Activated CD8-positive, alpha-beta memory T cell treated with anti-CD3 and anti-CD28 coated beads for 48 hours (primary cell): ENCODE data around the gene VTI1A.

ENCODE experiments used
- DNase-seq, 3 experiments: peaks; one replicate each; pipeline ENCODE4 v3.0.0-alpha.2; 2020; ENCODE audit warnings: low read depth in 2 of 3, low spot score in 2 of 3

VTI1A gene

DNA sequence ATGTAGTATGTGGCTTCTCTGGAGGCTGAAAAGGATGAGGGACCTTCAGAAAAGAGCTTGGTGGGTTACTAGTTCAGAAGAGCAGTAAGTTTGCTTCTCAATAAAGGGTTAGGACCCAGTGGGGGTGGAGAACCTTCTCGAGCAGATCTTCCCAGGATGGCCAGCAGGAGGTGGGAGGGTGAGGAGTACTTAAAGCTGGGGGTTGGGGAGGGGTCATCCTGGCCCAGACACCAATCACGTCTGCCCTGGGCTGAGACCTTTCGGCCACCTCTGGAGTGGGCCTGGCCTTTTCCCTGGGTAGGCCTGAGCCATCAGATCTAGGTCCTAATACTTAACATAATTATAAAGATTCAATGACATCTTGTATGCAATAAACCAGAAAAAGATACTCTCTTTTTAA lies 354.0 kb downstream of the VTI1A start:
- no peak for DNase-seq

GRCh38 chr10:112801748-112802147 lies 354.7 kb downstream of the VTI1A start:
- no peak for DNase-seq

GRCh38 chr10:112802411-112803022 lies 355.5 kb downstream of the VTI1A start:
- no peak for DNase-seq

DNA sequence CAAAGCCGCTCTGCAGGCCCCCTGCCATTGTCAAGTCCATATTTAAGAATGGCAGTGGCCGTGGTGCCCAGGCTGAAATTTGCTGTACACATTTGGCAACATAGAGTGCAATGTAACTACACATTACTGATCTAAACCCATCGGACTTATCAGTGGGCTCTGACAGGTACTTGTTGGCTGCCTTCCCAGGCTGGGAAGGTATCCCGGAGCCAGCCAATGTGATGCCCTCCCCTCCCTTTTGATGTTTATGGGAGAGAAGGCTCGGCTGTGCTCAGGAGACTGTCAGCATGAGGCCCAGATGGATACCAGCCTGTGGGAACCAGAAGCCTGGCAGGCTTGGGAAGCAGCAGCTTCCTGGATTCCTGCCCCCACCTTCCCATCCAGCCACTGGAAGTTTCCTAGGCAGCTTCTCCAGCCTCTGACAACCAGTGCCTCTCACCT lies 357.0 kb downstream of the VTI1A start:
- DNase-seq, result no peak

- DNase-seq, result no peak
These were observed 358.2 kb downstream of the VTI1A start for GRCh38 chr10:112805254-112805590.

- no peak for DNase-seq
These were observed 358.7 kb downstream of the VTI1A start for GRCh38 chr10:112805701-112806100.

- no peak for DNase-seq
These were observed 360.0 kb downstream of the VTI1A start for GRCh38 chr10:112807013-112807412.

DNA sequence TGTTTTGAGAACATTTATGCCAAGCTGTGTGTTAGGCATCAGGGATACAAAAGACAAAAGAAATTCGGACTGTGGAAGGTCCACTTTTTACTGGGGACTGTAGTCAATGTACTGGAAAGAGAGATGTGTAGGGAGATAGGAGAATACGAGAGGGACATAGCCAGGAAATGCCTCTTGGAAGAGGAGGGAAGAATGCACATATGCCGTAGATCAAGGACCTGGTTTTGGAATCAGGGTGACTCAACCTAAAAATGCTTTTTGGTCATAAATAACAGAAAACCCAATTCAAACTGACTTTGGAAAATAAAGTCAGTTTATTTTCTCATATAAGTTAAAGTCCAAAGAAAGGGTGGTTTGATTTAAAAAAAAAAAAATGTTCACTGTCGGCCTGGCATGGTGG lies 362.7 kb downstream of the VTI1A start:
- no peak for DNase-seq

GRCh38 chr10:112810711-112811151 lies 363.7 kb downstream of the VTI1A start:
- no peak for DNase-seq

GRCh38 chr10:112811741-112812551 lies 364.9 kb downstream of the VTI1A start:
- no peak for DNase-seq

DNA sequence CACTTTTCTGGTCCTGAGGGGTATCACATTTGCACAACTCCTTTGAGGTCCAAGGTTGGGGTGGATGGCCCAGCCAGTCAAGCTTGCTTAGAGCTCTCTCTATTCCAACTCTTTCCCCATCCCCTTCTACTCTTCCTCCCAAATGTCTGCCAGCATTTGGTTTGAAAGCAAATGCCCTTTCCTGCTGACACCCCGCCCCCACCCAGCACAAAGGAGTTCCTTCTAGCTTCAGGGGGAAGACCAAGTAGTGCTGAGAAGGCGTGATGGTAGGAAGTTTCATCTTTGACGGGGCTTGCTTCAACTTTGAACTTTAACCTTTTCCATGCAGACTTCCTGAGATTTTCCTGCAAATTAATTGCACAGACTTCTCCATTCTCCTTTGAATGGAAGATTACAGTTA lies 365.6 kb downstream of the VTI1A start:
- no peak for DNase-seq

- no peak for DNase-seq
These were observed 367.0 kb downstream of the VTI1A start for GRCh38 chr10:112813866-112814591.

DNA sequence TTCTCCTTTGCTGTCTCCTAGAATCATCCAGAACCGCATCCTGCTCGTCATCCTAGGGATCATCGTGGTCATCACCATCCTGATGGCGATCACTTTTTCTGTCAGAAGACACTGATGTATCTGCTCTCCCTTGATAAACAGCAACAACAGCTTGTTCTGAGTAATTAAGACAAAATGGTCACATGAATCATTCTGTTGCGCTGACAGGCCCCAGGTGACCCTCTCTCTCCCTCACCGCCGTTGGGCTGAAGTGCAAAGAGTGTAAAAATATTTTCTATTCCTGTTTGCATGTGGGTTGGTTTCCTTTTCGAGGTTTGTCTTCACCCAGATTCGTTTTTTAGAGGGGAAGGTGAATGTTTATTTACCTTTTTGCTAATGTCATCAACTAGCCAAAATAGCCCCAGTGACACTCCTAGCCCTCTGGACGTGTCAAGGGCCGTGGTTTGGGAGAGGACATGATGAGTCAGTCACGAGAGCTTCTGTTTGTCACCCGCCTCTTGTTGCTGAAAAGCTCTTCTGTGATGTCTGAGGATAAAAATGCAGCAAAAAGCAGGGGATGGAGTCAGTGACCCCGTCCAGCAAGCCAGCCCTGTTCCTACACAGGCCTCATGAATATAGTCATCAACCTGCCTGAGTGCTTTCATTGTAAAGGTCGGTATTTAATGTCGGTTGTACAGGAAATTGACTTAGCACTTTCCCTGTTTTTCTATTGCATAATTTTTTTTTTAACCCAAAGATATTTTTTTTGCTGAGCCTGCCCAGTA lies 368.4 kb downstream of the VTI1A start:
- DNase-seq, result no peak

GRCh38 chr10:112816033-112816430 lies 369.0 kb downstream of the VTI1A start:
- DNase-seq, result no peak

DNA sequence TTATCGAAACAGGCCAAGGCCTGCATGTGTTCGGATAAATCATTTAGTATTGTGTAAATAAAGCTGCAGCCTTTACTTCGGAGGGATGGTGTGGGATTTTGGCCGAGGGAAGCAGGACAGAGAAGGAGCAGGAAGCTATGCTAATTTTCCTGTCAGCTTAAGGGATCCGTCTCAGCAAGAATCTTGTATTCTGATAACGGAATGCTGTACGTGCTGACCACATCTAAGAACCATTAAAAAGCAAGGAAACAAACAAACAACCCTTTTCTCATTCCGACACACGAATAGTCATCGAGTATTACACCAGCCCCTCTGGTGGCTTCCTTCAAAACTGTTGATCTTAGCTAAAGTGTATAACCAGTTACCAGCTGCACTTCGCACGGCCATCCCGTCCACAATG lies 369.9 kb downstream of the VTI1A start:
- DNase-seq, result no peak

- DNase-seq, result no peak
These were observed 371.2 kb downstream of the VTI1A start for GRCh38 chr10:112817981-112818777.

DNA sequence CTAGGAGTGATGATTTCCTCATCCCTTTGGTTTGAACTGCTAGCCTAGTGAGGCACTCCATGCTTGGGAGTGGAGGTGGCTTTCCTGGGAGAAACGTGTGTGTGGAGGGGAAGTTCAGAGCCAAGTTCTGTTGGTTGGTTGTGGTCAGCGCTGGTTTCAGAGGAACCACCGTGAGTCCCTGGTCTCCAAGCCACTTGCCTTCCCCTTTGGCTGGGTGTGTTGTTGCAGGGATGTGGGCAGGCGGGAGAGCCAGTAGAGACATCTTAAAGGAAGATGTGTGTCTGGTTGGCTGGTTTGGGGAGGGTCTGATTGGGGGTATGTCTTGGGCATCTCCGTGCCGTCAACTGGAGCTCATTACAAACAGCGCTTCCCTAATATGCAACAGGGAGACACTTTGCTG lies 372.2 kb downstream of the VTI1A start:
- DNase-seq, result no peak

GRCh38 chr10:112820320-112820719 lies 373.3 kb downstream of the VTI1A start:
- DNase-seq, result no peak

DNA sequence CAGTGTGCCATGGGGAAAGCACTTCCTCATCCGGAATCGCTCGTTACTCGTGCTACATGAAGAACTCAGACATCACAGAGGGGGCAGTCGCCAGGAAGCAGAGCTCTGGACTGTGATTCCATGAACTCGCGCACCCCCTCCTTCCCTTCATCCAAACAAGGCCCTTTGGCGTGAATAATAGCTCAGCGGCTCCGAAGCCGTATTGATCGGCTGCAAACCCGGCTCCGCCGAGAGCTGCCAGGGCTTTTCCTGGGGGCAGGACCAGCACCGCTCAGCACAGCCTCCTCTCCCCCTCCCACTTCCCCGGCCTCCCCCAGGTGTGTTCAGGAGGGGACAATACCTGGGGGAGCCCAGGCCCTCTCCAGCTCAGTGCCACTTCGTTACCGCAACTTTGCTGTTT lies 374.0 kb downstream of the VTI1A start:
- no peak for DNase-seq

DNA sequence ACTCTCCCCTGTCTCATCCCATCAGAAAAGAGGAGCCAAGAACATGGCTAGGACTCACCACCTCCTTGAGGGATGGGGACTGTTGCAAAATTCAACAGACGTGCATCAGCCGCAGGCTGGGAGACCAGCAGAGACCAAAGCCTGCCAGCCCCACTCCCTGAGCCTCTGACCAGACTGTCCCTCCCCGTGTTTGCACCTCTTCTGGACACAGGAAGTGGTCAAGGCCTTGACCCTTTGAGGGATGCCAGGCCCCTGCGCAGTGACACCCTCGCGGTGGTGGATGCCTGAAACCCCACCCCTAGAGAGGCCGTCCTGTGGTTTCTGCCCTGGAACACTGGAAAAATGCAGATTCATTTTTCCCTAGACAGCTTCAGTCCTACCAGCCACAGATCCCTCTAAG lies 374.6 kb downstream of the VTI1A start:
- no peak for DNase-seq

GRCh38 chr10:112823007-112823406 lies 376.0 kb downstream of the VTI1A start:
- DNase-seq, result no peak
